K562 (cell line): Measurements from ENCODE around the gene FAM20B. TPM values are rescaled to one million over a fixed set of nuclear protein-coding genes. Genes with fewer than 3 reads are reported as not detected.

ENCODE experiments used
- ATAC-seq: fragments of 200-7000 bp; cut with Tn5 transposase; 3 replicates; pipeline ENCODE4 v1.9.1; 2020; ENCODE audit warnings: moderate library complexity
- BruUV-seq: library from RNA; stranded (reverse); fragments of 400-500 nt; replicated peaks from 2 replicates; lab custom pipeline; 2021; lab: Mats Ljungman, UMichigan
- CTCF ChIA-PET: fragments of 300-600 bp; formaldehyde crosslinking; extraction: SDS; loops from one replicate; lab custom pipeline; 2021; ENCODE audit warnings: low intra/inter-chr PET ratio; lab: Yijun Ruan, JAX
- POLR2A ChIA-PET: fragments of 300-600, 350-650 bp; sonication (Branson Sonifier 250); formaldehyde crosslinking; extraction: SDS; loops from one replicate; lab custom pipeline; 2021; ENCODE audit warnings: antibody characterized with exemption, inconsistent platforms; lab: Yijun Ruan, JAX
- DNase-seq, 4 experiments: peaks; one replicate each; pipeline versions ENCODE4 v3.0.0 to v3.0.0-alpha.2; 2011 to 2018; ENCODE audit warnings: low spot score in 3 of 4, mixed read lengths in 3 of 4; ENCODE audit errors: extremely low read depth in 1 of 4
- FAIRE-seq: peaks from 2 replicates; lab custom pipeline; 2011; peaks lifted over from hg19 to GRCh38; lab: Jason Lieb, UNC
- H2AFZ ChIP-seq: 2 replicates; pipeline ENCODE4 v1.6.0; 2011; ENCODE audit warnings: low read depth, low read length, control low read depth, inconsistent platforms
- H3K27ac ChIP-seq: fragments of 200-600 bp; 3 replicates; pipeline ENCODE4 v1.8.0; 2011; ENCODE audit warnings: low read depth, mild to moderate bottlenecking, control low read depth, inconsistent platforms, low read length, moderate library complexity, mixed read lengths; ENCODE audit errors: extremely low read depth
- H3K27me3 ChIP-seq, 2 experiments: fragments of 300-600 bp in 1 of 2; 2 replicates in 1 of 2; 3 replicates in 1 of 2; pipeline versions ENCODE4 v1.6.0 to v1.8.0; 2011; ENCODE audit warnings: inconsistent platforms in 2 of 2, low read length in 2 of 2, mild to moderate bottlenecking in 1 of 2, mixed read lengths in 1 of 2, moderate library complexity in 1 of 2; ENCODE audit not compliant: control insufficient read depth in 2 of 2, insufficient read depth in 2 of 2
- H3K36me3 ChIP-seq: fragments of 300-600 bp; 3 replicates; pipeline ENCODE4 v1.8.0; 2011; ENCODE audit warnings: mild to moderate bottlenecking, low read length, inconsistent platforms; ENCODE audit not compliant: control insufficient read depth, insufficient read depth
- H3K4me1 ChIP-seq, 2 experiments: fragments of 200-600 bp in 1 of 2; replicated peaks in 1 of 2; 2 replicates in 1 of 2; 3 replicates in 1 of 2; pipeline versions ENCODE4 v1.5.1 to v1.8.0; 2011; ENCODE audit warnings: inconsistent platforms in 2 of 2, low read length in 2 of 2, mild to moderate bottlenecking in 1 of 2, mixed read lengths in 1 of 2, moderate library complexity in 1 of 2; ENCODE audit not compliant: control insufficient read depth in 2 of 2, insufficient read depth in 2 of 2
- H3K4me2 ChIP-seq: 2 replicates; pipeline ENCODE4 v1.6.1; 2011; ENCODE audit warnings: low read length, control low read depth, inconsistent platforms, mixed read lengths; ENCODE audit not compliant: insufficient read depth
- H3K4me3 ChIP-seq: fragments of 200-600 bp; sonication (generic), shearing (Covaris generic); 2 replicates; pipeline ENCODE4 v1.5.1; 2016; ENCODE audit warnings: control low read depth, inconsistent platforms
- H3K79me2 ChIP-seq: fragments of 200-600 bp; 3 replicates; pipeline ENCODE4 v1.8.0; 2011; ENCODE audit warnings: low read length, inconsistent platforms; ENCODE audit not compliant: control insufficient read depth, insufficient read depth
- H3K9ac ChIP-seq, 2 experiments: 2 replicates each; pipeline versions ENCODE4 v1.6.0 to v1.6.1; 2011; ENCODE audit warnings: low read depth in 2 of 2, low read length in 2 of 2, control low read depth in 1 of 2, inconsistent platforms in 1 of 2, mild to moderate bottlenecking in 1 of 2, mixed read lengths in 1 of 2; ENCODE audit not compliant: insufficient read depth in 1 of 2
- H3K9me1 ChIP-seq: one replicate; pipeline ENCODE4 v1.6.0; 2011; ENCODE audit warnings: inconsistent platforms, mild to moderate bottlenecking, low read length, moderate library complexity; ENCODE audit not compliant: control insufficient read depth, insufficient read depth
- H3K9me3 ChIP-seq: replicated peaks from 2 replicates; pipeline ENCODE4 v1.5.1; 2011; ENCODE audit warnings: low read depth, low read length, inconsistent platforms; ENCODE audit not compliant: control insufficient read depth, insufficient read depth
- H4K20me1 ChIP-seq: replicated peaks from 2 replicates; pipeline ENCODE4 v1.6.1; 2011; ENCODE audit warnings: low read length, inconsistent platforms, mixed read lengths; ENCODE audit not compliant: control insufficient read depth, insufficient read depth
- ELK1 ChIP-seq: sonication (generic); formaldehyde crosslinking; IDR thresholded peaks from 2 replicates; pipeline ENCODE4 v1.8.1; 2022; ENCODE audit warnings: missing genetic modification reagents
- ETV1 ChIP-seq: fragments of 450-650 bp; conservative IDR thresholded peaks from 2 replicates; pipeline ENCODE4 v1.6.1; 2016; ENCODE audit warnings: missing genetic modification characterization, control low read depth, low read depth, missing compliant biosample characterization
- ETV6 ChIP-seq, 3 experiments: fragments of 150-350 bp in 1 of 3; sonication (generic) in 1 of 3; formaldehyde crosslinking in 1 of 3; IDR thresholded peaks; 2 replicates each; pipeline versions ENCODE4 v1.6.1 to v1.8.0; 2014 to 2022; ENCODE audit warnings: borderline replicate concordance in 2 of 3, low read depth in 2 of 3, antibody characterized with exemption in 1 of 3, low read length in 1 of 3, mild to moderate bottlenecking in 1 of 3, missing genetic modification reagents in 1 of 3
- EWSR1 ChIP-seq: fragments of 450-650 bp; IDR thresholded peaks from 2 replicates; pipeline ENCODE4 v1.6.1; 2018; ENCODE audit warnings: borderline replicate concordance, mild to moderate bottlenecking, low read depth, moderate library complexity; ENCODE audit not compliant: partially characterized antibody
- HIVEP1 ChIP-seq: fragments of 250-450 bp; sonication (Bioruptor Pico); IDR thresholded peaks from 2 replicates; pipeline ENCODE4 v1.4.0; 2020; ENCODE audit warnings: mild to moderate bottlenecking
- NFE2 ChIP-seq: IDR thresholded peaks from 2 replicates; pipeline ENCODE4 v1.6.1; 2014; ENCODE audit warnings: antibody characterized with exemption, low read depth
- NR4A1 ChIP-seq, 2 experiments: fragments of 250-450 bp in 1 of 2; fragments of 450-650 bp in 1 of 2; sonication (Bioruptor Pico) in 1 of 2; IDR thresholded peaks; 2 replicates each; pipeline versions ENCODE4 v1.4.0 to v1.6.1; 2016 to 2020; ENCODE audit warnings: mild to moderate bottlenecking in 2 of 2, missing compliant biosample characterization in 1 of 2, missing genetic modification characterization in 1 of 2, moderate library complexity in 1 of 2
- POLR2G ChIP-seq: fragments of 200-400 bp; formaldehyde crosslinking; IDR thresholded peaks from 2 replicates; pipeline ENCODE4 v1.6.1; 2017; ENCODE audit warnings: low read depth, mild to moderate bottlenecking, antibody characterized with exemption, low read length, moderate library complexity
- RNF2 ChIP-seq: sonication (generic); IDR thresholded peaks from 2 replicates; pipeline ENCODE4 v1.6.1; 2016
- SMAD1 ChIP-seq: fragments of 150-350 bp; IDR thresholded peaks from 2 replicates; pipeline ENCODE4 v1.6.1; 2014; ENCODE audit warnings: low read length, low read depth; ENCODE audit not compliant: partially characterized antibody
- SMARCB1 ChIP-seq: IDR thresholded peaks from 2 replicates; pipeline ENCODE4 v1.6.1; 2011; ENCODE audit warnings: improper control_type of control experiment, low read depth; ENCODE audit not compliant: insufficient read length
- SRSF1 ChIP-seq: fragments of 200-400 bp; formaldehyde crosslinking; IDR thresholded peaks from 2 replicates; pipeline ENCODE4 v1.6.1; 2017; ENCODE audit warnings: mild to moderate bottlenecking, low read depth, low read length, moderate library complexity
- SRSF3 ChIP-seq: fragments of 200-400 bp; formaldehyde crosslinking; IDR thresholded peaks from 2 replicates; pipeline ENCODE4 v1.6.1; 2016; ENCODE audit warnings: mild to moderate bottlenecking, low read length, moderate library complexity; ENCODE audit not compliant: insufficient read depth
- ZNF311 ChIP-seq: fragments of 250-450 bp; sonication (Bioruptor Pico); IDR thresholded peaks from 2 replicates; pipeline ENCODE4 v1.4.0; 2020; ENCODE audit warnings: mild to moderate bottlenecking, moderate library complexity
- ZNF717 ChIP-seq: fragments of 250-450 bp; sonication (Bioruptor Pico); IDR thresholded peaks from 2 replicates; pipeline ENCODE4 v1.5.0; 2021
- WGBS: fragments of 100-300 bp; shearing (Covaris generic); methylation state at CpG from one replicate; pipeline ENCODE4 v1.1.6; 2016; ENCODE audit warnings: low coverage, mixed read lengths; ENCODE audit not compliant: insufficient coverage; ENCODE audit errors: missing lambda C conversion rate; 5-methylcytosine and 5-hydroxymethylcytosine counted together
- in situ Hi-C: fragments of 300-500 bp; cut with MboI; formaldehyde crosslinking; loops from 4 replicates; pipeline ENCODE4 v1.15.0; 2018; ENCODE audit warnings: inconsistent platforms, mixed read lengths
- intact Hi-C: fragments of 100-400 bp; cut with micrococcal nuclease; formaldehyde crosslinking; loops from 2 replicates; pipeline ENCODE4 v1.14.2; 2022
- polyA plus RNA-seq, 8 experiments: library from polyadenylated mRNA; depleted of rRNA in 4 of 8; stranded (reverse) in 5 of 8; unstranded in 3 of 8; fragments of >200 nt; fragmentation: Nextera tagmentation in 2 of 8; fragmentation: Illumina TruSeq in 1 of 8; extraction: Ambion mirVana in 2 of 8; extraction: Trizol in 1 of 8; gene quantifications; 2 replicates each; pipeline versions ENCODE4 v1.2.1 to v1.2.3, GENCODE V29; 2011 to 2014; ENCODE audit warnings: inconsistent platforms in 1 of 8, missing spikeins in 1 of 8
- total RNA-seq, 7 experiments: library from RNA; depleted of rRNA in 6 of 7; stranded (reverse); fragments of >200 nt in 6 of 7; fragmentation: Illumina TruSeq in 2 of 7; extraction: Trizol in 2 of 7; gene quantifications; 2 replicates each; pipeline versions ENCODE4 v1.2.1 to v1.2.3, GENCODE V29; 2011 to 2021; ENCODE audit warnings: low replicate concordance in 1 of 7

Gene FAM20B
- total and polyA plus RNA-seq, 9 of the 15 experiments (the other 6 are each of a cell fraction or from before 2014, with no cell fraction given) = 7.2 to 67.5 (median 42.9) TPM

- no peak for TF ChIP-seq ELK1 (CRISPR knock-in tag)
- no peak for TF ChIP-seq ZNF717 (CRISPR knock-in tag)
- no peak for TF ChIP-seq SRSF1
- no peak for TF ChIP-seq RNF2
- TF ChIP-seq ZNF311 (CRISPR knock-in tag) = no peak
- no peak for TF ChIP-seq NR4A1 (CRISPR knock-in tag; IDR thresholded peaks at IDR 0.05)
- no peak for TF ChIP-seq NR4A1 (tag; IDR thresholded peaks at IDR 0.05)
- no peak for TF ChIP-seq SRSF3
- TF ChIP-seq EWSR1 = no peak
- TF ChIP-seq ETV1 (tag) = no peak
- TF ChIP-seq POLR2G = no peak
- TF ChIP-seq NFE2 = no peak
- TF ChIP-seq ETV6 (IDR thresholded peaks at IDR 0.05; ENCODE audit: borderline replicate concordance in 1 of 2, low read depth in 2 of 2, low read length in 1 of 2) = no peak
- TF ChIP-seq ETV6 (CRISPR knock-in tag; IDR thresholded peaks at IDR 0.05; ENCODE audit: borderline replicate concordance) = no peak
- TF ChIP-seq HIVEP1 (CRISPR knock-in tag) = no peak
- no peak for TF ChIP-seq SMARCB1
- no peak for TF ChIP-seq SMAD1
- Histone ChIP-seq H3K4me1 (no peaks in the 10 kb centered on the region), H3K36me3 (peaks cover 54% of the 10 kb centered on the region), H3K79me2 (no peaks in the 10 kb centered on the region), H2AFZ (no peak overlapping the region), H3K9me1 (no peaks in the 10 kb centered on the region), H3K4me2 (no peak overlapping the region), H3K27me3 (no peaks in the 10 kb centered on the region), H3K9me3 (no peaks in the 10 kb centered on the region), H3K4me3 (no peak overlapping the region), H3K27ac (no peak overlapping the region), H4K20me1 (no peaks in the 10 kb centered on the region), H3K9ac (no peak overlapping the region; a peak in 1 of 4 replicates)
- BruUV-seq = no TSS peak
- WGBS = 84% methylated on average over 15 of the region's 15 CpGs
- no peak for FAIRE-seq
- DNase-seq = no peak
- POLR2A ChIA-PET = interaction anchor here (0.6 to 1.7 kb wide), 3 partner anchors 13 to 399 kb away, joined by 3 to 7 read pairs (median 4); no protein-coding TSS in a partner anchor
- in situ Hi-C loops = no loop called here
- CTCF ChIA-PET = no interaction called here
- no peak for ATAC-seq
- intact Hi-C loops = no loop called here
Observed at GRCh38 chr1:179107706-179108629, 82.3 kb downstream of the FAM20B start.
